NCI-H128 (cell line): Measurements from ENCODE around the gene TUBB2A.

Source experiments
- DNase-seq: peaks from one replicate; lab custom pipeline; 2025; ENCODE audit not compliant: unreplicated experiment; lab: John Stamatoyannopoulos, UW

The TUBB2A gene

DNA sequence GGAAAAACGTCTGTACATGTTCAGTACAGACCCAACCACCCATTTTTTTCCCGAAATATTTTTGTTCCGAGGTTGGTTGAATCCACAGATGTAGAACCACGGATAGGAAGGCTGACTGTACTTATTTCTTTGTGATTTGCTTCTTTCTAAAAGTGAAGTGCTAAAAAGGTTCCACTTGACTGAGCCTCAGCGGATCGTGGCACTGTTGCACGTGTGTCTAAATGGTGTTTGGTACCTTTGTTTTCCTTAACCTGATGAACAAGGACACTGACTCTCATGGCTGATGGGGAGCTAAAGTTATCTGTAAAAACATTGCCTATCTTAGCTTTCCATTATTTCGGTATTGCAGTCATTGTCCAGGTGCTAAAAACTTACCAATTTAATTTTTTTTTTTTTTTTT, 32.7 kb downstream of the TUBB2A start:
- no peak for DNase-seq

DNA sequence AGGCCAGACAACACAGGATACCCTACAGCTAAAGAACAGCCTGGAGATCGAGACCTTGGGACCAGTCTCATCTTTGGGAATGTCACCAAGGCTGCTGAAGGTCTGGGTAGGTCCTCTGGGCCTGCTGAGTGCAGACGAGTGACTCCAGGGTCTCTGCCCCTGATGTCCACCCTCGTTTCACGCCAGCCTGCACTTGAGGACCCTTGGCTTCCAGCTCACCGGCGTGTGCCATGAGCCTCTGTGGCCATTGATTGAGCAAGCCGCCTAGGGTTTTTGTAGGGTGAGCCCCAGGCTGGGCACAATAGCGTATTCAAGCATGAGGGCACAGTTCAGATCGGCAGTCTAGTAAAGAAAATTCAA, 34.5 kb downstream of the TUBB2A start:
- DNase-seq: no peak

DNA sequence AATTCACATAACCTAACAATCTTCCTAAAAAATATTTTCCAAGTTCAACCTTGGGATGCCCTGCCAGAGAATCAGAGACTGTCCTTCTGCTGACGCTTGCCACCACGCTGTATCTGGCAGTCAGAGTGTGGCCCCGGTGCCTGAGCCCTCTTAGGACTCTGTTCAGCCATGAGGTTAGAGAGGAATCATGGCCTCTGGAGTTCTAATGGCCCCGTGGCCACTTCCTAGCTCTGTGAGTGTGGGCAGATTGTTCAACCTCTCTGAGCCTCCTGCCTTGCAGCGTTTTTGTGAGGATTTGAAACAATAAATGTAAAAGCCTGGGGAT, 36.6 kb downstream of the TUBB2A start:
- no peak for DNase-seq

DNA sequence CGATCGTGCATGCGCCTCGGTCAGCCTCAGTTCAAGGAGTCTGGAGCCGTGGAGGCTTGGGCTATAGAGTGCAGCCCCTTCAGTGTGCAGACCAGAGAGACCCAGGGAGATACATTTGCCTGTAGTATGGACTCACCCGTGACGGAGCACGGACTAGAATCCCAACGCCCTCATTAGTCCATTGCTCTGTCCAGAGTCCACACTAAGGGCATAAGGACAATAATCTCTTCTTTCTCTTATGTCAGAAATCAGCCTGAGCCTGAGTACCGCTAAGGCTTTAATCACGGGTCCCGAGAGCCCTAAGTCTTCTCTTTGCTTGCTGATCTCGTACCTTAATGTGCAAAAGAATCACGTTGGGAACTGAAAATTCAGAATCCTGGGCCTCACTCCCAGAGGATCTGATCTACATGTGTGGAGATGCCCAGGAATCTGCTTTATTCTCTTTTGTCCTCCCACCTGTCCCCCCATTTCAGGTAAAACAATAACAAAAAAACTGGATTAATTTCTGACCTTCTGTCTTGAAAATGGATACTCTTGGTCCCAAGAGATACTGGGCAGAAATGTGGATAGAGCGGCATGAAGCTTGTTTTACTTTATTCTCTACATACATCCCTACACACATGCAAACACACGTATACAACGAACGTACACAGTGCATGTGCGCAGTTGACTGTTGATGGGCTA, 38.2 kb downstream of the TUBB2A start:
- no peak for DNase-seq

DNA sequence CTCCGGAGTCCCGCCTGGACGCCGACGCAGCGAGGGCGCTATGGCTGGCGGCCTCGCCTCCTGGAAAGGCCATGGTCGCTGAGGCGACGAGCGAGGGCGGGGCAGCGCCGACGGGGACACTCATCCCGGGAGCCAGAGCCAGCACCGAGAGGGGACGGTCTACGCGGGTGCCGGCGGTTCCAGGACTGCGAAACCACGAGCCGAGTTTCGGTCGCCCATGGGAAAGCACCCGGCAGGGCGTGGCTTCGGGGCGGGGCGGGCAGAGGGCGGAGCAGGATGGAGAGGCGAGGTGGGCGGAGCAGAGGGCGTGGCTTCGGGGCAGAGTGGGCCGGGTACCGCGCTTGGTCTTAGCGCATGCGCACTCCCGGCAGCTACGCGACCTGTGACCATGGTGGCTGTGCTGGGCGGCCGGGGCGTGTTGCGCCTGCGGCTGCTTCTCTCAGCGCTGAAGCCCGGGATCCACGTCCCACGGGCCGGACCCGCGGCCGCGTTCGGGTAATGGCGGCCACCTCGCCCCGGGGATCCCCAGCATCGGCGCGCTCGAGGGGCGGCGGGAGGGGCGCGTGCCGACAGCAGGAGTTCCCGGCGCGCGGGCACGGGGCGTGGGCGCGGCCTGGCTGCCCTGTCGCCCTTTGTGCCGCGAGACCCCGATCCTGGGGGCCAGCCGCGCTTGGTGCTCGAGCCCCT, 38.8 kb downstream of the TUBB2A start, which contains the start of gene BPHL:
TSS of gene BPHL (plus strand) at position 359 of the 687 bp plus-strand sequence. CDS start at position 389, 30 bp downstream.
- peak; percentile 76 for DNase-seq

DNA sequence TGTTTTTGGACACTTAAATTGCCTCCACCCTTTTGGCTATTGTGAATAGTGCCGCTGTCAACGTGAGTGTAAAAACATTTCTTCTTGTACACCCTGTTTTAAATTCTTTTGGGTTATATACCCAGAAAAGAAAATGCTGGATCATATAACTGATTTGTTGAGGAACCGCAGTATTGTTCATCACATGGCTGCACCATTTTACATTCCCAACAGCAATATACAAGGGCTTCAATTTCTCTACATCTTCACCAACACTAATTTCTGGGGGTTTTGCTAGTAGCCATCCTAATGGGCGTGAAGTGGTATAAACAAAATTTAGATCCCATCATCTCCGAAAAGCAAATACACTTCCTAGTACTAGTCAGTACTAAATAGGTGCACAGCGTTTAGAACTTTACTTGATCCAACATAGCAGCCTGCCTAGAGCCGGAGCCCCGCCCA, 39.4 kb downstream of the TUBB2A start:
- DNase-seq: no peak

DNA sequence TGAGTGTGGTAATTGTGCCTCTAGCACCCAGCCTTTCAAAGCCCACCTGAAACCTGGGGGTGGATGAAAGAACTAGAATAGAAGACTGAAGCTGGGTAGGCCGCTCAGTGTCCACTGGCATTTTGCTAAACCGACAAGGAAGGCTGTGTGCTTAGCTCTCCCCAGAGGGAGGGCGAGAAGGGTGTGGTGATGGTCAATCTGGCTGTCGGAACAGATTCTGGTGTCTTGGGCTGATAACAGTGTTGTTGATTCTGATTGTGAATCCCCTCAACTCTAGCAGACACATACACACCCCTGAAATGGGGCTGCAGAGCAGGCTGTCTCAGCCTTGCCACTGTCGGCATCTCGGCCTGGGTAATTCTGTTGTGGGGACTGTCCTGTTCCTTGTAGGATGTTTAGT, 43.0 kb downstream of the TUBB2A start:
- DNase-seq: no peak

DNA sequence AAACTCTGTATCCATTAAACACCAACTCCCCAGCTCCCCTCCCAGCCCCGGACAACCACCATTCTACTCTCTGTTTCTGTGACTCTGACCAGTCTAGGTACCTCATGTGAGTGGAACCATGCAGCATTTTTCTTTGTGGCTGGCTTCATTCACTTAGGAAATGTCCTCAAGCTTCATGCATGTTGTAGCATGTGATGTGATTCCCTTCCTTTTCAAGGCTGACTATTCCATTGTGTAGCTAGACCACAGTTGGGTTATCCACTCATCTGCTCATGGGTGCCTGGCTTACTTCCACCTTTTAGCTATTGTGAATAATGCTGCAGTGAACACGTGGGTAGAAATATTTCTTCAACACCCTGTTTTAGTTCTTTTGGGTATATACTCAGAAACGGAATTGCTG, 47.6 kb downstream of the TUBB2A start:
- DNase-seq: no peak

DNA sequence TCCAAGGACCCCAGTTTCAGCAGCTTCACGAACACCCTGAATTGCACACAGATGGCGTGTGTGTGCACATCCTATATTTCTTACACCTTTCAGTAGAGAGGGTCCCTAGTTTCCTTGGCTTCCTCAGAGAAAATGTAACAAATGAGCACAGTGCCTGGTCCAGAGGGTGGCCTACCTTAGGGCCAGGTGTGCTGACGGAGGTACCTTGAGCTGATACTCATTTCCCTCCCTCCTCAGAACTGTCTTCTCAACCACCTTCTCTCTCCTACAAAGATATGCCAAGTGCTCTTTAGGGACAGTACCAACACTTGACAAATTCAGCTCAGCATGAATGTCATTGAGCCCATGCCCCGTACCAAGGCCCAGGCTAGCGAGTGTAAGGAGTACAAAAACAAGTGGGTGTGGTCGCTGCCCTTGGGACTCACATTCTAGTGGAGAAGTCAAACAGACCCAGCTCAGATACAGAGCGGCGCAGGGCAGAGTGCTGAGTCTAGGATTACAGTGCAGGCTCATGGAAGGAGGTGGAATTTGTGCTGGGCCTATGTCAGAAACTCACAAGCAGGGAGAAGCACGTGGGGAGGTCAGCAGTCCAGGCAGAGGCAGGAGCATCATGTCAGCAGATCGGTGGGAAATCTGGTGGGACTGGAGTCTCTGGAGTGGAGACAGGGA, 48.5 kb downstream of the TUBB2A start:
- no peak for DNase-seq
